ENCODE measurements around the gene MOB3B.
A peak's percentile ranks its signal among the peaks of the same experiment; 100 is the strongest.
"Not testable (repeated sequence)": the region's sequence is repeated elsewhere in the genome, so short reads cannot be mapped to it uniquely, and the experiment has no call there.

The MOB3B gene

GRCh38 chr9:27504259-27504658, 25.4 kb downstream of the MOB3B start:
- no peak overlapping the region for H3K4me3 ChIP-seq (ENCODE audit: low read length)
- no peak for TF ChIP-seq CTCF (conservative IDR thresholded peaks at IDR 0.05; ENCODE audit: low read depth, low read length)
- no peak for DNase-seq (ENCODE audit: low read depth)

GRCh38 chr9:27503623-27504022, 26.0 kb downstream of the MOB3B start:
- TF ChIP-seq CTCF (conservative IDR thresholded peaks at IDR 0.05; ENCODE audit: low read depth, low read length), result no peak
- no peak for DNase-seq (ENCODE audit: low read depth)
- no peak overlapping the region for H3K4me3 ChIP-seq (ENCODE audit: low read length)

- not testable (repeated sequence) for H3K4me3 ChIP-seq (ENCODE audit: low read length); DNase-seq (ENCODE audit: low read depth)
These were observed 28.7 kb downstream of the MOB3B start for GRCh38 chr9:27500902-27501301.

- H3K4me3 ChIP-seq (ENCODE audit: low read length), result no peak overlapping the region
- no peak for TF ChIP-seq CTCF (conservative IDR thresholded peaks at IDR 0.05; ENCODE audit: low read depth, low read length)
- DNase-seq (ENCODE audit: low read depth), result peak; percentile 9
These were observed 30.2 kb downstream of the MOB3B start for GRCh38 chr9:27499451-27499850.

GRCh38 chr9:27497883-27498417, 31.7 kb downstream of the MOB3B start:
- H3K4me3 ChIP-seq (ENCODE audit: low read length), result no peak overlapping the region
- no peak for DNase-seq (ENCODE audit: low read depth)
- TF ChIP-seq CTCF (conservative IDR thresholded peaks at IDR 0.05; ENCODE audit: low read depth, low read length), result no peak

- no peak for DNase-seq (ENCODE audit: low read depth)
- H3K4me3 ChIP-seq (ENCODE audit: low read length), result no peak overlapping the region
- TF ChIP-seq CTCF (conservative IDR thresholded peaks at IDR 0.05; ENCODE audit: low read depth, low read length), result no peak
These were observed 33.5 kb downstream of the MOB3B start for GRCh38 chr9:27496135-27496504.

- no peak overlapping the region for H3K4me3 ChIP-seq (ENCODE audit: low read length)
- TF ChIP-seq CTCF (conservative IDR thresholded peaks at IDR 0.05; ENCODE audit: low read depth, low read length), result no peak
- no peak for DNase-seq (ENCODE audit: low read depth)
These were observed 34.0 kb downstream of the MOB3B start for GRCh38 chr9:27495480-27496134.

Data from retinal pigment epithelial cell (primary cell).